Cardiac fibroblast (primary cell): ENCODE results near the gene STK4.

ENCODE experiments used
- DNase-seq, 2 donors: peaks; one replicate each; pipeline versions ENCODE4 v3.0.0 to v3.0.0-alpha.2; 2010; ENCODE audit warnings: low read depth in 2 of 2
- H3K4me3 ChIP-seq, 2 donors: replicated peaks in 1 of 2; 1 replicate in 1 of 2; 2 replicates in 1 of 2; pipeline ENCODE4 v1.5.1; 2011; ENCODE audit warnings: low read depth in 2 of 2, low read length in 2 of 2, mild to moderate bottlenecking in 2 of 2, moderate library complexity in 1 of 2
- CTCF ChIP-seq: IDR thresholded peaks from one replicate; pipeline ENCODE4 v1.5.1; 2011; ENCODE audit warnings: low read depth, mild to moderate bottlenecking, low read length, inconsistent platforms

Gene STK4

GRCh38 chr20:44948513-44948912 lies 17.8 kb upstream of the STK4 start:
- H3K4me3 ChIP-seq: no peak overlapping the region
- no peak for TF ChIP-seq CTCF
- DNase-seq: no peak

- no peak for DNase-seq
- no peak for TF ChIP-seq CTCF
- no peak overlapping the region for H3K4me3 ChIP-seq
Observed at GRCh38 chr20:44950368-44950767, 15.9 kb upstream of the STK4 start.

GRCh38 chr20:44952731-44953130 lies 13.6 kb upstream of the STK4 start:
- no peak for DNase-seq
- H3K4me3 ChIP-seq: no peak overlapping the region
- no peak for TF ChIP-seq CTCF

- no peak overlapping the region for H3K4me3 ChIP-seq
- DNase-seq: no peak
- TF ChIP-seq CTCF: no peak
Observed at GRCh38 chr20:44954211-44954610, 12.1 kb upstream of the STK4 start.

GRCh38 chr20:44955270-44955669 lies 11.0 kb upstream of the STK4 start:
- no peak for TF ChIP-seq CTCF
- no peak for DNase-seq
- H3K4me3 ChIP-seq: no peak overlapping the region

- no peak for DNase-seq
- no peak for TF ChIP-seq CTCF
- H3K4me3 ChIP-seq: no peak overlapping the region
Observed at GRCh38 chr20:44956410-44956809, 9.9 kb upstream of the STK4 start.

- no peak overlapping the region for H3K4me3 ChIP-seq
- TF ChIP-seq CTCF: no peak
- DNase-seq: no peak
Observed at GRCh38 chr20:44958276-44958675, 8.0 kb upstream of the STK4 start.
